SK-N-SH treated with all-trans-retinoic acid at 6 μM for 48 hours (cell line): ENCODE data around the gene TMEM132D.

Experiments used
- CSRNP3 ChIP-seq: fragments of 250-450 bp; sonication (Bioruptor Pico); IDR thresholded peaks from 2 replicates; pipeline ENCODE4 v1.5.1; 2021; ENCODE audit warnings: mild to moderate bottlenecking, moderate library complexity
- OSR1 ChIP-seq: fragments of 250-450 bp; sonication (Bioruptor Pico); IDR thresholded peaks from 2 replicates; pipeline ENCODE4 v1.8.0; 2022; ENCODE audit warnings: moderate library complexity, mild to moderate bottlenecking, inconsistent platforms
- PATZ1 ChIP-seq: fragments of 250-450 bp; sonication (Bioruptor Pico); IDR thresholded peaks from 2 replicates; pipeline ENCODE4 v1.8.0; 2020; ENCODE audit warnings: mild to moderate bottlenecking, moderate library complexity, borderline replicate concordance
- PPARA ChIP-seq: fragments of 250-450 bp; sonication (Bioruptor Pico); IDR thresholded peaks from 2 replicates; pipeline ENCODE4 v1.5.0; 2020; ENCODE audit warnings: mild to moderate bottlenecking, borderline replicate concordance
- TCF4 ChIP-seq: fragments of 250-450 bp; sonication (Bioruptor Pico); IDR thresholded peaks from 2 replicates; pipeline ENCODE4 v1.8.0; 2021; ENCODE audit warnings: mild to moderate bottlenecking, moderate library complexity, borderline replicate concordance
- TSHZ2 ChIP-seq: fragments of 250-450 bp; sonication (Bioruptor Pico); IDR thresholded peaks from 2 replicates; pipeline ENCODE4 v1.5.0; 2020; ENCODE audit warnings: mild to moderate bottlenecking, moderate library complexity
- ZFP3 ChIP-seq: fragments of 250-450 bp; sonication (Bioruptor Pico); IDR thresholded peaks from 2 replicates; pipeline ENCODE4 v1.5.0; 2020; ENCODE audit warnings: mild to moderate bottlenecking, moderate library complexity
- ZNF565 ChIP-seq: fragments of 450-650 bp; formaldehyde crosslinking; conservative IDR thresholded peaks from 2 replicates; pipeline ENCODE4 v1.5.0; 2020; ENCODE audit warnings: low read depth, mild to moderate bottlenecking, moderate library complexity

GRCh38 chr12:129201029-129201428, 702.8 kb downstream of the TMEM132D start:
- TF ChIP-seq OSR1 (CRISPR knock-in tag) (no peak), TSHZ2 (no peak), CSRNP3 (CRISPR knock-in tag) (no peak), PPARA (CRISPR knock-in tag) (no peak), PATZ1 (CRISPR knock-in tag) (no peak), ZNF565 (no peak), TCF4 (no peak), ZFP3 (no peak)
